HCT116 (cell line): ENCODE data around the gene FKBP3. TPM values are rescaled to one million over a fixed set of nuclear protein-coding genes. Genes with fewer than 3 reads are reported as not detected.

Experiments used
- ATAC-seq: fragments of 200-7000 bp; cut with Tn5 transposase; 2 replicates; pipeline ENCODE4 v1.9.1; 2020; ENCODE audit warnings: mild to moderate bottlenecking, moderate library complexity
- BruUV-seq: library from RNA; stranded (reverse); fragments of 400-500 nt; replicated peaks from 2 replicates; lab custom pipeline; 2021; lab: Mats Ljungman, UMichigan
- CTCF ChIA-PET: fragments of 300-600 bp; sonication (Branson Sonifier 250); formaldehyde crosslinking; loops from one replicate; lab custom pipeline; 2021; ENCODE audit warnings: antibody characterized with exemption; lab: Charles Lee
- POLR2A ChIA-PET: fragments of 300-600, 350-600 bp; sonication (Branson Sonifier 250); formaldehyde crosslinking; loops from one replicate; lab custom pipeline; 2021; ENCODE audit warnings: antibody characterized with exemption; lab: Charles Lee
- RAD21 ChIA-PET, 2 experiments: fragments of 300-600 bp; sonication (Branson Sonifier 250); formaldehyde crosslinking; loops; one replicate each; lab custom pipeline; 2023; ENCODE audit warnings: low total read pairs in 2 of 2; ENCODE audit not compliant: uncharacterized antibody in 2 of 2, unreplicated experiment in 2 of 2, low non-redundant PET in 1 of 2; lab: Charles Lee
- DNase-seq: peaks from one replicate; pipeline ENCODE4 v3.0.0-alpha.2; 2010; ENCODE audit warnings: low read depth, low spot score
- H2AFZ ChIP-seq: fragments of 200-600 bp; shearing (Covaris generic), sonication (generic); 2 replicates; pipeline ENCODE4 v1.6.1; 2017; ENCODE audit warnings: low read depth, mixed run types, mixed read lengths, antibody characterized with exemption, low read length; ENCODE audit not compliant: poor library complexity, severe bottlenecking
- H3K27ac ChIP-seq: 2 replicates; pipeline ENCODE4 v1.5.1; 2012; ENCODE audit warnings: low read depth, low read length
- H3K27me3 ChIP-seq: fragments of 200-600 bp; sonication (generic); 2 replicates; pipeline ENCODE4 v1.6.1; 2016; ENCODE audit warnings: mixed run types, low read length, mixed read lengths; ENCODE audit not compliant: insufficient read depth
- H3K36me3 ChIP-seq, 2 experiments: fragments of 200-500 bp in 1 of 2; fragments of 200-600 bp in 1 of 2; sonication (Bioruptor generic) in 1 of 2; sonication (generic) in 1 of 2; 2 replicates each; pipeline versions ENCODE4 v1.5.1 to v1.6.1; 2014 to 2016; ENCODE audit warnings: low read length in 2 of 2, inconsistent platforms in 1 of 2, mixed read lengths in 1 of 2, mixed run types in 1 of 2; ENCODE audit not compliant: insufficient read depth in 2 of 2, control insufficient read depth in 1 of 2
- H3K4me1 ChIP-seq, 2 experiments: fragments of 200-600 bp in 1 of 2; sonication (generic) in 1 of 2; 2 replicates each; pipeline versions ENCODE4 v1.5.1 to v1.6.1; 2012 to 2017; ENCODE audit warnings: low read length in 2 of 2, inconsistent platforms in 1 of 2, mild to moderate bottlenecking in 1 of 2, mixed read lengths in 1 of 2, mixed run types in 1 of 2, moderate library complexity in 1 of 2; ENCODE audit not compliant: insufficient read depth in 2 of 2, control insufficient read depth in 1 of 2
- H3K4me2 ChIP-seq: fragments of 200-600 bp; sonication (generic); 2 replicates; pipeline ENCODE4 v1.6.1; 2017; ENCODE audit warnings: mixed run types, low read length, mixed read lengths
- H3K4me3 ChIP-seq, 2 experiments: fragments of 200-600 bp in 1 of 2; sonication (generic) in 1 of 2; replicated peaks in 1 of 2; 2 replicates each; pipeline ENCODE4 v1.5.1; 2011 to 2016; ENCODE audit warnings: low read length in 2 of 2, control low read depth in 1 of 2, low read depth in 1 of 2, mild to moderate bottlenecking in 1 of 2, mixed read lengths in 1 of 2, mixed run types in 1 of 2
- H3K79me2 ChIP-seq: fragments of 200-600 bp; sonication (generic); 2 replicates; pipeline ENCODE4 v1.6.1; 2017; ENCODE audit warnings: mild to moderate bottlenecking, mixed run types, low read length, moderate library complexity, mixed read lengths; ENCODE audit not compliant: insufficient read depth
- H3K9ac ChIP-seq: fragments of 200-600 bp; sonication (generic); 2 replicates; pipeline ENCODE4 v1.6.1; 2016; ENCODE audit warnings: low read length, mixed read lengths
- H3K9me2 ChIP-seq: fragments of 200-600 bp; sonication (generic), shearing (Covaris generic); 2 replicates; pipeline ENCODE4 v1.6.1; 2017; ENCODE audit warnings: mixed run types, mild to moderate bottlenecking, moderate library complexity; ENCODE audit not compliant: insufficient read depth
- H3K9me3 ChIP-seq, 2 experiments: fragments of 200-500 bp in 1 of 2; fragments of 200-600 bp in 1 of 2; sonication (Bioruptor generic) in 1 of 2; sonication (generic) in 1 of 2; 2 replicates each; pipeline ENCODE4 v1.6.1; 2014 to 2017; ENCODE audit warnings: low read length in 2 of 2, mixed read lengths in 2 of 2, inconsistent platforms in 1 of 2, low read depth in 1 of 2, mild to moderate bottlenecking in 1 of 2, mixed run types in 1 of 2, moderate library complexity in 1 of 2; ENCODE audit not compliant: control insufficient read depth in 1 of 2, insufficient read depth in 1 of 2
- H4K20me1 ChIP-seq: fragments of 200-600 bp; sonication (generic), shearing (Covaris generic); 2 replicates; pipeline ENCODE4 v1.6.1; 2017; ENCODE audit warnings: mixed run types, mild to moderate bottlenecking, moderate library complexity; ENCODE audit not compliant: insufficient read depth
- CBX3 ChIP-seq: IDR thresholded peaks from 2 replicates; pipeline ENCODE4 v1.6.1; 2012; ENCODE audit warnings: low read depth
- CEBPB ChIP-seq: IDR thresholded peaks from 2 replicates; pipeline ENCODE4 v1.6.1; 2012; ENCODE audit warnings: low read depth
- EGR1 ChIP-seq: IDR thresholded peaks from 2 replicates; pipeline ENCODE4 v1.6.1; 2012; ENCODE audit warnings: low read depth
- ELF1 ChIP-seq: IDR thresholded peaks from 2 replicates; pipeline ENCODE4 v1.6.1; 2012; ENCODE audit warnings: low read depth, borderline replicate concordance
- EZH2 ChIP-seq: fragments of 200-600 bp; sonication (generic); IDR thresholded peaks from 2 replicates; pipeline ENCODE4 v1.6.1; 2017; ENCODE audit warnings: antibody characterized with exemption, mixed run types
- EZH2phosphoT487 ChIP-seq: fragments of 200-600 bp; IDR thresholded peaks from 2 replicates; pipeline ENCODE4 v1.6.1; 2018; ENCODE audit warnings: antibody characterized with exemption, borderline replicate concordance
- POLR2A ChIP-seq: IDR thresholded peaks from 2 replicates; pipeline ENCODE4 v1.7.0; 2011; ENCODE audit warnings: borderline replicate concordance; ENCODE audit not compliant: insufficient read depth, insufficient read length; ENCODE audit errors: extremely low read depth
- POLR2AphosphoS5 ChIP-seq: IDR thresholded peaks from 2 replicates; pipeline ENCODE4 v1.6.1; 2011; ENCODE audit warnings: mild to moderate bottlenecking, low read depth, low read length, moderate library complexity
- RAD21 ChIP-seq: IDR thresholded peaks from 2 replicates; pipeline ENCODE4 v1.6.1; 2012; ENCODE audit warnings: low read depth, mild to moderate bottlenecking
- SRF ChIP-seq: IDR thresholded peaks from 2 replicates; pipeline ENCODE4 v1.6.1; 2012; ENCODE audit warnings: low read depth
- TCF7L2 ChIP-seq: IDR thresholded peaks from 2 replicates; pipeline ENCODE4 v1.7.0; 2011; ENCODE audit warnings: borderline replicate concordance, inconsistent platforms; ENCODE audit not compliant: insufficient read depth, insufficient read length; ENCODE audit errors: extremely low read depth
- ZFX ChIP-seq: fragments of 450-650 bp; IDR thresholded peaks from 2 replicates; pipeline ENCODE4 v1.6.1; 2017
- ZNF274 ChIP-seq: fragments of 200-500 bp; sonication (Bioruptor generic); IDR thresholded peaks from 2 replicates; pipeline ENCODE4 v1.6.1; 2014; ENCODE audit warnings: mild to moderate bottlenecking, low read depth, low read length, inconsistent platforms
- intact Hi-C: fragments of 100-400 bp; cut with micrococcal nuclease; formaldehyde crosslinking; loops from 2 replicates; pipeline ENCODE4 v1.10.0; 2022
- total RNA-seq: library from RNA; stranded (reverse); gene quantifications from one replicate; pipeline ENCODE4 v1.2.1, GENCODE V29; 2021; ENCODE audit not compliant: unreplicated experiment
- TF ChIP-seq, protein P1 (sequence below): IDR thresholded peaks from 2 replicates; pipeline ENCODE4 v1.6.1; 2011; ENCODE audit warnings: mild to moderate bottlenecking, low read length, moderate library complexity; ENCODE audit not compliant: insufficient replicate concordance; ENCODE audit errors: extremely low read depth
- TF ChIP-seq, protein P2 (sequence below): IDR thresholded peaks from 2 replicates; pipeline ENCODE4 v1.6.1; 2012; ENCODE audit warnings: low read depth
- TF ChIP-seq, protein P3 (sequence below): IDR thresholded peaks from 2 replicates; pipeline ENCODE4 v1.6.1; 2012
- TF ChIP-seq, protein P4 (sequence below): IDR thresholded peaks from 2 replicates; pipeline ENCODE4 v1.6.1; 2012
- TF ChIP-seq, protein P5 (sequence below), 3 experiments: fragments of 200-600 bp in 1 of 3; sonication (generic) in 1 of 3; IDR thresholded peaks in 2 of 3; conservative IDR thresholded peaks in 1 of 3; 2 replicates each; pipeline ENCODE4 v1.5.1; 2012 to 2017; ENCODE audit warnings: low read depth in 2 of 3, low read length in 2 of 3, antibody characterized with exemption in 1 of 3, borderline replicate concordance in 1 of 3, control low read depth in 1 of 3, mild to moderate bottlenecking in 1 of 3, mixed read lengths in 1 of 3, mixed run types in 1 of 3, moderate library complexity in 1 of 3; ENCODE audit not compliant: insufficient read depth in 1 of 3

FKBP3 gene
- total RNA-seq, 1 experiment from 2014 or later: 67.8 TPM

DNA sequence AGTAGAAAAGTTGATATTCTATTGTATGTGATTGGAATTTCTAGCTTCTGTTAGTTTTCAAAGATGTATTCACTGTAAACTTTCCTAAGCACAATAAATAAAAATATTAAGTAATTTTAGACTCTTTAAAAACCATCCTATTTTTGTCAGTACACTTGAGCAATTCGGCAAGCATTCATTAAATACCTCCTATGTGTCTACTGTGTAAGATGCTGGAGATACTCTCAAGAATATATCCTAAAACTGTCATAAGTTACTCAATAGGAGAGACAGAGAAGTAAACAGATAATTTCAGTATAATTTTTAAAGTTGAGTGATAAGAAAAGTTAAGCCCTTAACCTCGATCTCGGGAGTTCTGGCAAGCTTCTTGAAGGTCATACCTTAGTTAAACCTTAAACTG lies 47.5 kb upstream of the FKBP3 start:
- H3K27me3 ChIP-seq: no peaks in the 10 kb centered on the region
- H3K79me2 ChIP-seq: no peaks in the 10 kb centered on the region
- BruUV-seq: no TSS peak
- no peak overlapping the region for H3K4me3 ChIP-seq
- H2AFZ ChIP-seq: no peak overlapping the region
- H3K9ac ChIP-seq: no peak overlapping the region
- no peak overlapping the region for H3K27ac ChIP-seq
- H3K9me3 ChIP-seq: no peaks in the 10 kb centered on the region
- no peaks in the 10 kb centered on the region for H3K4me1 ChIP-seq
- intact Hi-C loops: no loop called here
- H4K20me1 ChIP-seq: no peaks in the 10 kb centered on the region
- ChIA-PET POLR2A (no interaction called here), RAD21 (no interaction called here), CTCF (no interaction called here)
- ATAC-seq (no peak), DNase-seq (no peak)
- H3K36me3 ChIP-seq: peaks cover 0 to 6% of the 10 kb centered on the region in 2 experiments; a peak in 1 of 4 replicates
- TF ChIP-seq SRF (no peak), EGR1 (no peak), ELF1 (no peak), RAD21 (no peak), EZH2 (no peak), EZH2phosphoT487 (no peak), ZNF274 (no peak), CEBPB (no peak), POLR2AphosphoS5 (no peak), TCF7L2 (no peak), POLR2A (no peak), ZFX (no peak), CBX3 (no peak)
- TF ChIP-seq, protein P1, sequence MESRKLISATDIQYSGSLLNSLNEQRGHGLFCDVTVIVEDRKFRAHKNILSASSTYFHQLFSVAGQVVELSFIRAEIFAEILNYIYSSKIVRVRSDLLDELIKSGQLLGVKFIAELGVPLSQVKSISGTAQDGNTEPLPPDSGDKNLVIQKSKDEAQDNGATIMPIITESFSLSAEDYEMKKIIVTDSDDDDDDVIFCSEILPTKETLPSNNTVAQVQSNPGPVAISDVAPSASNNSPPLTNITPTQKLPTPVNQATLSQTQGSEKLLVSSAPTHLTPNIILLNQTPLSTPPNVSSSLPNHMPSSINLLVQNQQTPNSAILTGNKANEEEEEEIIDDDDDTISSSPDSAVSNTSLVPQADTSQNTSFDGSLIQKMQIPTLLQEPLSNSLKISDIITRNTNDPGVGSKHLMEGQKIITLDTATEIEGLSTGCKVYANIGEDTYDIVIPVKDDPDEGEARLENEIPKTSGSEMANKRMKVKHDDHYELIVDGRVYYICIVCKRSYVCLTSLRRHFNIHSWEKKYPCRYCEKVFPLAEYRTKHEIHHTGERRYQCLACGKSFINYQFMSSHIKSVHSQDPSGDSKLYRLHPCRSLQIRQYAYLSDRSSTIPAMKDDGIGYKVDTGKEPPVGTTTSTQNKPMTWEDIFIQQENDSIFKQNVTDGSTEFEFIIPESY: no peak
- TF ChIP-seq, protein P2, sequence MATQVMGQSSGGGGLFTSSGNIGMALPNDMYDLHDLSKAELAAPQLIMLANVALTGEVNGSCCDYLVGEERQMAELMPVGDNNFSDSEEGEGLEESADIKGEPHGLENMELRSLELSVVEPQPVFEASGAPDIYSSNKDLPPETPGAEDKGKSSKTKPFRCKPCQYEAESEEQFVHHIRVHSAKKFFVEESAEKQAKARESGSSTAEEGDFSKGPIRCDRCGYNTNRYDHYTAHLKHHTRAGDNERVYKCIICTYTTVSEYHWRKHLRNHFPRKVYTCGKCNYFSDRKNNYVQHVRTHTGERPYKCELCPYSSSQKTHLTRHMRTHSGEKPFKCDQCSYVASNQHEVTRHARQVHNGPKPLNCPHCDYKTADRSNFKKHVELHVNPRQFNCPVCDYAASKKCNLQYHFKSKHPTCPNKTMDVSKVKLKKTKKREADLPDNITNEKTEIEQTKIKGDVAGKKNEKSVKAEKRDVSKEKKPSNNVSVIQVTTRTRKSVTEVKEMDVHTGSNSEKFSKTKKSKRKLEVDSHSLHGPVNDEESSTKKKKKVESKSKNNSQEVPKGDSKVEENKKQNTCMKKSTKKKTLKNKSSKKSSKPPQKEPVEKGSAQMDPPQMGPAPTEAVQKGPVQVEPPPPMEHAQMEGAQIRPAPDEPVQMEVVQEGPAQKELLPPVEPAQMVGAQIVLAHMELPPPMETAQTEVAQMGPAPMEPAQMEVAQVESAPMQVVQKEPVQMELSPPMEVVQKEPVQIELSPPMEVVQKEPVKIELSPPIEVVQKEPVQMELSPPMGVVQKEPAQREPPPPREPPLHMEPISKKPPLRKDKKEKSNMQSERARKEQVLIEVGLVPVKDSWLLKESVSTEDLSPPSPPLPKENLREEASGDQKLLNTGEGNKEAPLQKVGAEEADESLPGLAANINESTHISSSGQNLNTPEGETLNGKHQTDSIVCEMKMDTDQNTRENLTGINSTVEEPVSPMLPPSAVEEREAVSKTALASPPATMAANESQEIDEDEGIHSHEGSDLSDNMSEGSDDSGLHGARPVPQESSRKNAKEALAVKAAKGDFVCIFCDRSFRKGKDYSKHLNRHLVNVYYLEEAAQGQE: no peak
- TF ChIP-seq, protein P3, sequence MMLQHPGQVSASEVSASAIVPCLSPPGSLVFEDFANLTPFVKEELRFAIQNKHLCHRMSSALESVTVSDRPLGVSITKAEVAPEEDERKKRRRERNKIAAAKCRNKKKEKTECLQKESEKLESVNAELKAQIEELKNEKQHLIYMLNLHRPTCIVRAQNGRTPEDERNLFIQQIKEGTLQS: no peak
- TF ChIP-seq, protein P4, sequence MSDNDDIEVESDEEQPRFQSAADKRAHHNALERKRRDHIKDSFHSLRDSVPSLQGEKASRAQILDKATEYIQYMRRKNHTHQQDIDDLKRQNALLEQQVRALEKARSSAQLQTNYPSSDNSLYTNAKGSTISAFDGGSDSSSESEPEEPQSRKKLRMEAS: no peak
- TF ChIP-seq, protein P5, sequence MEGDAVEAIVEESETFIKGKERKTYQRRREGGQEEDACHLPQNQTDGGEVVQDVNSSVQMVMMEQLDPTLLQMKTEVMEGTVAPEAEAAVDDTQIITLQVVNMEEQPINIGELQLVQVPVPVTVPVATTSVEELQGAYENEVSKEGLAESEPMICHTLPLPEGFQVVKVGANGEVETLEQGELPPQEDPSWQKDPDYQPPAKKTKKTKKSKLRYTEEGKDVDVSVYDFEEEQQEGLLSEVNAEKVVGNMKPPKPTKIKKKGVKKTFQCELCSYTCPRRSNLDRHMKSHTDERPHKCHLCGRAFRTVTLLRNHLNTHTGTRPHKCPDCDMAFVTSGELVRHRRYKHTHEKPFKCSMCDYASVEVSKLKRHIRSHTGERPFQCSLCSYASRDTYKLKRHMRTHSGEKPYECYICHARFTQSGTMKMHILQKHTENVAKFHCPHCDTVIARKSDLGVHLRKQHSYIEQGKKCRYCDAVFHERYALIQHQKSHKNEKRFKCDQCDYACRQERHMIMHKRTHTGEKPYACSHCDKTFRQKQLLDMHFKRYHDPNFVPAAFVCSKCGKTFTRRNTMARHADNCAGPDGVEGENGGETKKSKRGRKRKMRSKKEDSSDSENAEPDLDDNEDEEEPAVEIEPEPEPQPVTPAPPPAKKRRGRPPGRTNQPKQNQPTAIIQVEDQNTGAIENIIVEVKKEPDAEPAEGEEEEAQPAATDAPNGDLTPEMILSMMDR (IDR thresholded peaks at IDR 0.05 in 2 of 3, conservative IDR thresholded peaks at IDR 0.05 in 1 of 3; ENCODE audit: borderline replicate concordance in 1 of 3, insufficient read depth in 1 of 3, low read depth in 2 of 3, low read length in 2 of 3): no peak
- no peaks in the 10 kb centered on the region for H3K9me2 ChIP-seq
- no peak overlapping the region for H3K4me2 ChIP-seq
